DND-41 (cell line): ENCODE data around the gene CAV1.

ENCODE experiments used
- ATAC-seq: fragments of 200-7000 bp; cut with Tn5 transposase; 3 replicates; pipeline ENCODE4 v1.9.1; 2021; ENCODE audit warnings: low read depth; ENCODE audit not compliant: insufficient read depth
- DNase-seq: peaks from one replicate; pipeline ENCODE4 v3.0.0-alpha.2; 2020
- H2AFZ ChIP-seq: 2 replicates; pipeline ENCODE4 v1.6.0; 2012; ENCODE audit warnings: low read depth, low read length
- H3K27ac ChIP-seq: 2 replicates; pipeline ENCODE4 v1.5.1; 2012; ENCODE audit warnings: low read length, inconsistent platforms
- H3K27me3 ChIP-seq: fragments of 200-600 bp; sonication (generic); 2 replicates; pipeline ENCODE4 v1.6.0; 2012; ENCODE audit warnings: low read length, mild to moderate bottlenecking, inconsistent platforms; ENCODE audit not compliant: insufficient read depth, poor library complexity
- H3K36me3 ChIP-seq: 2 replicates; pipeline ENCODE4 v1.5.1; 2012; ENCODE audit warnings: low read length, inconsistent platforms; ENCODE audit not compliant: insufficient read depth
- H3K4me1 ChIP-seq: 2 replicates; pipeline ENCODE4 v1.5.1; 2012; ENCODE audit warnings: mild to moderate bottlenecking, low read length; ENCODE audit not compliant: insufficient read depth
- H3K4me2 ChIP-seq: 2 replicates; pipeline ENCODE4 v1.6.0; 2012; ENCODE audit warnings: mild to moderate bottlenecking, moderate library complexity, low read length, inconsistent platforms; ENCODE audit not compliant: insufficient read depth
- H3K4me3 ChIP-seq, 2 experiments: fragments of 200-600 bp in 1 of 2; shearing (Covaris generic) in 1 of 2; 2 replicates each; pipeline ENCODE4 v1.5.1; 2012 to 2016; ENCODE audit warnings: inconsistent platforms in 2 of 2, low read length in 2 of 2, mild to moderate bottlenecking in 2 of 2, low read depth in 1 of 2, moderate library complexity in 1 of 2
- H3K79me2 ChIP-seq: 2 replicates; pipeline ENCODE4 v1.6.0; 2012; ENCODE audit warnings: low read length, inconsistent platforms; ENCODE audit not compliant: insufficient read depth
- H3K9ac ChIP-seq: 2 replicates; pipeline ENCODE4 v1.6.0; 2012; ENCODE audit warnings: low read depth, mild to moderate bottlenecking, inconsistent platforms, low read length, moderate library complexity
- H3K9me3 ChIP-seq: 2 replicates; pipeline ENCODE4 v1.5.1; 2012; ENCODE audit warnings: low read length, moderate library complexity, mild to moderate bottlenecking, inconsistent platforms; ENCODE audit not compliant: insufficient read depth, severe bottlenecking
- H4K20me1 ChIP-seq: 2 replicates; pipeline ENCODE4 v1.6.0; 2012; ENCODE audit warnings: low read length; ENCODE audit not compliant: insufficient read depth
- CTCF ChIP-seq: IDR thresholded peaks from 2 replicates; pipeline ENCODE4 v1.5.1; 2012; ENCODE audit warnings: borderline replicate concordance, low read length, moderate library complexity, mild to moderate bottlenecking; ENCODE audit not compliant: poor library complexity, severe bottlenecking; ENCODE audit errors: extremely low read depth

CAV1 gene

GRCh38 chr7:116610721-116611120 lies 85.9 kb downstream of the CAV1 start:
- H3K79me2 ChIP-seq = no peaks in the 10 kb centered on the region
- no peak for DNase-seq
- no peak overlapping the region for H2AFZ ChIP-seq
- H3K36me3 ChIP-seq = no peaks in the 10 kb centered on the region
- no peak overlapping the region for H3K9ac ChIP-seq
- H3K4me1 ChIP-seq = no peaks in the 10 kb centered on the region
- H3K4me3 ChIP-seq = no peak overlapping the region
- peaks cover 18% of the 10 kb centered on the region for H3K27me3 ChIP-seq
- no peak overlapping the region for H3K27ac ChIP-seq
- no peak for ATAC-seq
- no peak overlapping the region for H3K4me2 ChIP-seq
- H4K20me1 ChIP-seq = no peaks in the 10 kb centered on the region
- no peak for TF ChIP-seq CTCF
- H3K9me3 ChIP-seq = no peaks in the 10 kb centered on the region
